Measurements from ENCODE around the gene ZNF236. TPM values are rescaled to one million over a fixed set of nuclear protein-coding genes. Genes with fewer than 3 reads are reported as not detected.

Gene ZNF236
- total and polyA plus RNA-seq, 2 of the 8 experiments (the other 6 are each of a cell fraction or from before 2014, with no cell fraction given): 6.7 to 14.5 TPM

- Histone ChIP-seq H3K14ac (ENCODE audit: insufficient read length) (no peak overlapping the region), H2BK5ac (ENCODE audit: low read depth, low read length) (no peak overlapping the region), H2BK20ac (ENCODE audit: low read length) (no peak overlapping the region), H3K9ac (replicated peaks in 1 of 4; ENCODE audit: extremely low read depth in 1 of 4, low read depth in 3 of 4, low read length in 3 of 4) (no peak overlapping the region), H4K5ac (ENCODE audit: insufficient read length, low read depth, low read length) (no peak overlapping the region), H2BK15ac (ENCODE audit: low read length) (no peak overlapping the region), H3K56ac (replicated peaks; ENCODE audit: insufficient read length, low read depth, low read length) (no peak overlapping the region), H2BK120ac (replicated peaks; ENCODE audit: low read depth, low read length) (no peak overlapping the region), H3K23ac (ENCODE audit: insufficient read length) (no peak overlapping the region), H3K23me2 (ENCODE audit: low read depth, low read length) (peaks cover 2% of the 10 kb centered on the region; the same call in 1 of the 2 replicates), H3K4me2 (ENCODE audit: insufficient read depth in 1 of 2, low read depth in 2 of 2, low read length in 2 of 2) (no peak overlapping the region), H3K27me3 (replicated peaks in 1 of 4; ENCODE audit: control insufficient read depth in 3 of 4, extremely low read depth in 1 of 4, insufficient read depth in 3 of 4, low read length in 3 of 4) (no peaks in the 10 kb centered on the region), H3K4me1 (replicated peaks in 1 of 4; ENCODE audit: control insufficient read depth in 3 of 4, insufficient read depth in 4 of 4, low read length in 3 of 4) (peaks cover 0 to 4% (median 3%) of the 10 kb centered on the region in 4 experiments; a peak in 2 of 7 replicates), H3K79me2 (ENCODE audit: control insufficient read depth in 1 of 2, insufficient read depth in 2 of 2, low read length in 2 of 2) (no peaks in the 10 kb centered on the region), H2AFZ (ENCODE audit: low read length) (no peak overlapping the region), H4K91ac (replicated peaks; ENCODE audit: insufficient read length, low read length) (no peak overlapping the region), H2AK5ac (ENCODE audit: low read depth, low read length) (no peak overlapping the region), H3K27ac (ENCODE audit: low read depth, low read length) (no peak overlapping the region), H3K9me3 (ENCODE audit: insufficient read depth in 2 of 2, low read depth in 1 of 2, low read length in 1 of 2) (no peaks in the 10 kb centered on the region), H3K4me3 (ENCODE audit: extremely low read depth in 1 of 4, insufficient read depth in 2 of 4, low read depth in 3 of 4, low read length in 4 of 4) (no peak overlapping the region), H3K18ac (ENCODE audit: extremely low read depth, low read length) (no peak overlapping the region), H4K8ac (ENCODE audit: extremely low read depth, insufficient read depth, low read length) (no peak overlapping the region), H3K4ac (replicated peaks; ENCODE audit: insufficient read length, low read depth, low read length) (no peak overlapping the region), H3K36me3 (ENCODE audit: control insufficient read depth in 2 of 4, insufficient read depth in 4 of 4, low read length in 3 of 4) (no peaks in the 10 kb centered on the region), H3K79me1 (ENCODE audit: low read depth, low read length) (no peaks in the 10 kb centered on the region; the same call in 1 of the 2 replicates), H2BK12ac (ENCODE audit: low read depth, low read length) (no peak overlapping the region), H4K20me1 (replicated peaks in 1 of 2; ENCODE audit: control insufficient read depth in 1 of 2, insufficient read depth in 2 of 2, low read length in 2 of 2) (no peaks in the 10 kb centered on the region)
- 89% methylated on average over 6 of the region's 6 CpGs; no CpG with 5 or more reads in 1 of the 2 experiments for WGBS, 2 experiments (ENCODE audit: extremely low coverage in 1 of 2, insufficient coverage in 1 of 2, insufficient read length in 1 of 2, insufficient replicate concordance in 2 of 2, low coverage in 1 of 2, low lambda C conversion rate in 2 of 2, missing lambda C conversion rate in 1 of 2)
- FAIRE-seq: no peak
- POLR2A ChIA-PET (ENCODE audit: partially characterized antibody): no interaction called here
- CTCF ChIA-PET (ENCODE audit: partially characterized antibody): interaction anchor here (0.6 to 7.5 kb wide), 7 partner anchors 9 to 129 kb away, joined by 3 to 33 read pairs (median 3); no protein-coding TSS in a partner anchor
- no peak for DNase-seq (ENCODE audit: low read depth in 1 of 2, low spot score in 2 of 2)
- no peak for TF ChIP-seq KDM1A (IDR thresholded peaks at IDR 0.05; ENCODE audit: borderline replicate concordance, low read length)
- no peak for TF ChIP-seq NRF1 (IDR thresholded peaks at IDR 0.05; ENCODE audit: low read depth, low read length)
- no peak for TF ChIP-seq HDAC2 (IDR thresholded peaks at IDR 0.05; ENCODE audit: borderline replicate concordance in 1 of 2, low read depth in 2 of 2, low read length in 2 of 2)
- TF ChIP-seq ATF2 (IDR thresholded peaks at IDR 0.05; ENCODE audit: low read length): no peak
- TF ChIP-seq RBBP5 (IDR thresholded peaks at IDR 0.05; ENCODE audit: borderline replicate concordance, low read depth, low read length): no peak
- no peak for TF ChIP-seq MAFK (IDR thresholded peaks at IDR 0.05; ENCODE audit: low read depth, low read length)
- no peak for TF ChIP-seq CTCF (IDR thresholded peaks at IDR 0.05; ENCODE audit: control extremely low read depth in 1 of 3, insufficient read depth in 1 of 3, low read depth in 1 of 3, low read length in 3 of 3)
Measured at GRCh38 chr18:77012806-77013541, 190.6 kb downstream of the ZNF236 start.

Data from H1 (cell line).